Fibroblast of pulmonary artery (primary cell): ENCODE measurements around the gene LSR.

Experiments
- DNase-seq: peaks from one replicate; pipeline ENCODE4 v3.0.0-alpha.2; 2010; ENCODE audit warnings: low read depth
- H3K4me3 ChIP-seq: replicated peaks from 2 replicates; pipeline ENCODE4 v1.5.1; 2011; ENCODE audit warnings: low read depth, mild to moderate bottlenecking, control low read depth, low read length, moderate library complexity
- CTCF ChIP-seq: IDR thresholded peaks from 2 replicates; pipeline ENCODE4 v1.5.1; 2011; ENCODE audit warnings: mild to moderate bottlenecking, control low read depth, low read length, inconsistent platforms; ENCODE audit errors: missing control alignments

Gene LSR

GRCh38 chr19:35274323-35274722, 25.5 kb downstream of the LSR start:
- H3K4me3 ChIP-seq = no peak overlapping the region
- TF ChIP-seq CTCF = no peak
- no peak for DNase-seq

- DNase-seq = no peak
- no peak overlapping the region for H3K4me3 ChIP-seq
- no peak for TF ChIP-seq CTCF
Observed at GRCh38 chr19:35276706-35277281, 28.0 kb downstream of the LSR start.

GRCh38 chr19:35278578-35279284, 29.9 kb downstream of the LSR start:
- TF ChIP-seq CTCF = no peak
- H3K4me3 ChIP-seq = no peak overlapping the region
- DNase-seq = no peak

DNA sequence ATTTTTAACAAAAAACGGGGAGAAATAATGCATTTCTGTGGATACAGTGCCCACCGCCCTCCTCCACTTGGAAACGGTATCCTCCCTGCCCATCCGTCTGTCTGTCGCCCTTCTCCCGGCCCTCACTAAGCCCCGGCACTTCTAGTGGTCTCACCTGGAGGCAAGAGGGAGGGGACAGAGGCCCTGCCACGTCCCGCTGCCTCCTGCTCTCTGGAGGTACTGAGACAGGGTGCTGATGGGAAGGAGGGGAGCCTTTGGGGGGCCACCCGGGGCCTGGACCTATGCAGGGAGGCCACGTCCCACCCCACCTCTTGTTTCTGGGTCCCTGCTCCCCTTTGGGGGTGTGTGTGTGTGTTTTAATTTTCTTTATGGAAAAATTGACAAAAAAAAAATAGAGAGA, 30.6 kb downstream of the LSR start:
- TF ChIP-seq CTCF = no peak

DNA sequence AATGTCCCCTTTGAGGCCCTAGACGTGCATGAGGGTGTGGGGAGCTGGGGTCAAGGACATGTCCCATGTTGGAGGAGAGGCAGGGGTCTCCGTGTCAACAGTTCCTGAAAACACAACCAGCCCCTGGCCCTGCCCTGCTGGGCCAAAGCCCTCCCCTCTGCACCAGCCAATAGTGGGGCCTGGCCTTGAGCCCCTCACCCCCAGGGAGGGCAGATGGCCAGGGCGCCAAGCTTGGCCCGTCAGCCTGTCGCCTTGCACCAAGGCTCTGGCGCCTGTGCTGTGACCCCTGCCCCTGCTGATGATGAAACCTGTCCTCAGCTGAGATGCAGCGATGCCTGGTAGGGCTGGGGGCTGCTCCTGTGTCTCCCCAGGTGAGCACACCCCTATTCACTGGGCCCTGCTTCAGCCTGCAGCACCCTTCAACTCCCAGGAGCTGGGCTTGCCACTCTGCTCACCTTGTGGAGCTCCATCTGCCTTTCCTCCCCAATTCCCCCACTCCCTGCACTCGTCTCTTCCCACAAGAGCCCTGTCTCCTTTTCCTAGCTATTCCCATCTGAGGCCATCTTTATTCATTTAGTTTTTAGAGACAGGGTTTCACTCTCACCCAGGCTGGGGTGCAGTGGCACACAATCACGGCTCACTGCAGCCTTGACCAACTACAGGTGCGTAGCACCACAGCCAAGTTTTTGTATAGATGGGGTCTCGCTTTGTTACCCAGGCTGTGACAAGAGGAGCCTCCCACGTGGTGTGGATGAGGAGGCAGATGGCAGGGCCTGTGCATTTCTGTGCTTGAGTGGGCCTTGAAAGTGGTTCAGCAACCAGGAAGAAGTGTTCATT, 31.4 kb downstream of the LSR start:
- TF ChIP-seq CTCF = no peak
- DNase-seq = no peak
- no peak overlapping the region for H3K4me3 ChIP-seq

More for the DNA sequence above, 30.6 kb downstream of the LSR start:
- DNase-seq = no peak
- H3K4me3 ChIP-seq = no peak overlapping the region

DNA sequence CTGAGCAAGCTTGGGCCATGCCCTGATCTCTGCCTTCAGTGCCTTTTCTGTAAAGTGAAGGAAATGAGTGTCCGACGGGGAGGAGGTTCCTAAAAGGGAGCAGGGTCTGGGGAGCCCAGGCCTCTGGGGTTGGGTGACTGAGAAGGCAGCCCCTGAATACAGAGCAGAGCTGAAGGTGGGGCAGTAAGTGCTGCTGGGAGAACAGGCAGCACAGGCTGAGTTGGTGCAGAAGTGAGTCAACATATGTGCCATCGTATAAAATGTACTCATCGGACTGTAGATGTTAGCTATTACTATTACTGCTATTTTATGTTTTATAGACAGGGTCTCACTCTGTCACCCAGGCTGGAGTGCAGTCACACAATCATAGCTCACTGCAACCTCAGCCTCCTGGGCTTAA, 32.5 kb downstream of the LSR start:
- no peak for TF ChIP-seq CTCF
- H3K4me3 ChIP-seq = no peak overlapping the region

More for the DNA sequence above, 32.5 kb downstream of the LSR start:
- no peak for DNase-seq
